Retina (tissue), 1 donor: ENCODE data around the gene FBXO11.
"Not testable (repeated sequence)": the region's sequence is repeated elsewhere in the genome, so short reads cannot be mapped to it uniquely, and the experiment has no call there.

Source experiments
- DNase-seq: peaks from one replicate; pipeline ENCODE4 v3.0.0-alpha.2; 2016

Gene FBXO11

GRCh38 chr2:47906157-47907038 is at the start of gene FBXO11:
FBXO11 (minus strand) TSS chr2:47906498; CDS start chr2:47905720, 778 bp downstream.
- peak; percentile 92 for DNase-seq

- DNase-seq: no peak
Observed at GRCh38 chr2:47950340-47951301, 44.3 kb upstream of the FBXO11 start.

GRCh38 chr2:47946593-47946992 is 40.3 kb upstream of the FBXO11 start:
- no peak for DNase-seq

GRCh38 chr2:47945046-47945781 is 38.9 kb upstream of the FBXO11 start:
- DNase-seq: no peak

- no peak for DNase-seq
Observed at GRCh38 chr2:47941936-47942335, 35.6 kb upstream of the FBXO11 start.

- no peak for DNase-seq
Observed at GRCh38 chr2:47937677-47938076, 31.4 kb upstream of the FBXO11 start.

GRCh38 chr2:47935071-47935470 is 28.8 kb upstream of the FBXO11 start:
- no peak for DNase-seq

GRCh38 chr2:47918043-47918442 is 11.7 kb upstream of the FBXO11 start:
- DNase-seq: no peak

GRCh38 chr2:47917276-47917961 is 11.1 kb upstream of the FBXO11 start:
- DNase-seq: no peak

- no peak for DNase-seq
Observed at GRCh38 chr2:47916412-47916811, 10.1 kb upstream of the FBXO11 start.

- not testable (repeated sequence) for DNase-seq
Observed at GRCh38 chr2:47910662-47911061, 4.4 kb upstream of the FBXO11 start.

GRCh38 chr2:47908682-47909081 is 2.4 kb upstream of the FBXO11 start:
- DNase-seq: no peak

GRCh38 chr2:47907039-47907781 is 912 bp upstream of the FBXO11 start:
- DNase-seq: no peak

- no peak for DNase-seq
Observed at GRCh38 chr2:47905386-47906156, 727 bp downstream of the FBXO11 start.

GRCh38 chr2:47903781-47904490 is 2.4 kb downstream of the FBXO11 start:
- no peak for DNase-seq

GRCh38 chr2:47901892-47902291 is 4.4 kb downstream of the FBXO11 start:
- not testable (repeated sequence) for DNase-seq

- no peak for DNase-seq
Observed at GRCh38 chr2:47900857-47901256, 5.4 kb downstream of the FBXO11 start.

GRCh38 chr2:47899915-47900816 is 6.1 kb downstream of the FBXO11 start:
- no peak for DNase-seq
